Measurements from ENCODE around the gene PTPRF.

The PTPRF gene

GRCh38 chr1:43577655-43578542, 47.2 kb downstream of the PTPRF start:
- DNase-seq (ENCODE audit: low read depth in 2 of 2, low spot score in 1 of 2), result no peak

- DNase-seq (ENCODE audit: low read depth in 2 of 2, low spot score in 1 of 2), result no peak
Measured at GRCh38 chr1:43580039-43580438, 49.4 kb downstream of the PTPRF start.

- no peak for DNase-seq (ENCODE audit: low read depth in 2 of 2, low spot score in 1 of 2)
Measured at GRCh38 chr1:43582162-43582566, 51.5 kb downstream of the PTPRF start.

DNA sequence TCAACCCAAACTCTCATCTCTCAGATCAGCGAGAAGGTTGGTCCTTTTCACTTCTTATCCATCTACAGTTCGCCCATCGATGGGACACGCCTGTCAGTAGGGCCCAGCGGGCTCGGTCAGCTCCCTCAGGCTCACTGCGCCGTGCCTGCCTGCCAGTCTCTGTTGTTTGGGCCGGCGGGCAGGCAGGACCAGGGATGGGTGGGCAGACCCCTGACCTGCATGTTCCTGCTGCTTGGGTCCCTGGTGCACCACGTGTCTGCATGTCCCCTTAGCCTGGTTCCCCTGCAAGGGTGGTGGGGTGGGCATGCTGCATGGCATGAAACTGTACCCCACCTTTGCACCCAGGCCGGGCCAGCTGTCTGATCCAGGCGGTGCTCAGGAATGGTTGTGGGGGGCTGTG, 52.4 kb downstream of the PTPRF start:
- no peak for DNase-seq (ENCODE audit: low read depth in 2 of 2, low spot score in 1 of 2)

DNA sequence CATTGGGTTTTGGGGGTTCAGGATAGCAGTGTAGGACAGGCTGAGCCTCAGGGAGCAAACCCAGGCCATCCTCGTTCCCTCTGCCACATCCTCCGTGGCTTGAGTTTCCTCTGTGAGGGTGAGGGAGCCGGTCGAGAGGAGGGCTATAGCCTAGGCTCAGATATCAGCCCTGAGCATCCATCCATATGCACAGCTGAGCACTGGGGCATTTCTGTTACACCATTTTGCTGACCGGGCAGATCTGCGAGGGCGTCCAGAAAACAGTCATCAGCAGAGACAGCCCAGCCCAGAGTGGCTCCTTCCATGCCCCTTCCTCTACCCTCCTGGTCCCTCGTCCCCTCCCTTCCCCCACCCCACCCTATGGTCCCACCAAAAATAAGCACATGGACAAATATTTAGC, 53.5 kb downstream of the PTPRF start:
- DNase-seq (ENCODE audit: low read depth in 2 of 2, low spot score in 1 of 2), result no peak

DNA sequence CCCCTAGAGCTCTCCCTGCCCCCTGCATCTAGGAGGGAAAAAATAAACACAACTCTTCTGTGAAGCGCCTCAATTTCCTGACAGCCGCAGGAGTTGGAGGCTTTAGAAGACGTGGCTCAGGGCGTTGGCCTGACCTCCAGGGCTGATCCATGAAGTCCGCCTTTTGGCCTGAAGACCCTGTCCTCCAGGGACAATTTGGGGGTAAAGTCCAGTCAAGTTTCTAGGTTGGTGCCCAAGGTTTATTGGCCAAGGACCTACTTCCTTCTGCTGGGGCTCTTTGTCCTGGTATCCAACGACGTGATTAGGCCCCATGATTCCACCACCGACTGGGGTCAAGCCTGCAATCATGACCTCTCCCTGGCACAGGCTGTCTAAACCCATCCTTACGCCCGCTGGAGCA, 54.9 kb downstream of the PTPRF start:
- DNase-seq (ENCODE audit: low read depth in 2 of 2, low spot score in 1 of 2), result no peak

DNA sequence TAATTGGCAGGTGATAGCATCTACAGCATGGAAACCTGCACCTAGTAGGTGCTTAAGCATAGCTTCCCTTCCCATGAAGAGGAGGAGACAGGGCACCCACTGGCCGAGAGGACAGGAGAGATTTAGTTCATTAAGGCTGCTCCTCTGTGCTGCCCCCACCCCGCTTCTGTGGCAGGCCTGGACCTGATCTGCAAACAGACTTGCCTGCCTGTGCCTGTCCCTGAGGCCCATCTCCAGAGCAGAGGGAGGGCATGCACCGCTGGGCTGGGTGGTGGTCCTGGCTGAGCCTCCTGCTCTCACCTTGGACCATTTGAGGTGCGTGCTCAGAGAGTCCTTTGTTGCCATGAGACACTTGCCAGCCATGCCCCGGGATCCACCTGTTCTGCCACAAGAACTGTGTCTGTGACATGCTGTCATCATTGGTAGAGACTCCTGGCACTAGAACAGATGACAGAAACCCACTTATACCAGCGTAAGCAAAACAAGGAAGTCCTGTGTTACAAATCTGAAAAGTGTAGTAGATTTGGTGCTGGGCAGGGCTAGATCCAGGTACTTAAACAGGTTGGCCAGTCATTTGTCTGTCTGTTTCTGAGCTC, 55.6 kb downstream of the PTPRF start:
- DNase-seq (ENCODE audit: low read depth in 2 of 2, low spot score in 1 of 2), result no peak

GRCh38 chr1:43587001-43587400, 56.3 kb downstream of the PTPRF start:
- DNase-seq (ENCODE audit: low read depth in 2 of 2, low spot score in 1 of 2), result no peak

DNA sequence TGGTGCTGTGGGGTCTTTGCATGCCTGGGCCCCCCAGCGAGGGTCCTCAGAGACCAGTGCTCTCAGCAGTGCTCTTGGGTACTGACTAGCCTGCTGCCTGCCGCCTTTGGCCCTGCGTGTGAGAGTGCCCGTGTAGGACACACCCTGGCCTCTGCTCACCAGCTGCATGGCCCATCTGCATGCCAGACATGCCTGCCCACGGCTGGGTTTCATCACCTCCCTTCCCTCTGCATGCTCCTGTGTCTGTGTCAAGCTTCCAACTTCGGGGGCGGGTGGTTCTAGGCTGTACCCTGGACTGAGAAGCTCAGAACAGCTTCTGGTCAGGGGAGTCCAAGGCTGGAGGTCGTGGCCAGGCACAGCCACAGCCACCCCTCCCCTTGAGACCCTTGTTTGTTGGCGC, 56.9 kb downstream of the PTPRF start:
- no peak for DNase-seq (ENCODE audit: low read depth in 2 of 2, low spot score in 1 of 2)

GRCh38 chr1:43588592-43588991, 57.9 kb downstream of the PTPRF start:
- no peak for DNase-seq (ENCODE audit: low read depth in 2 of 2, low spot score in 1 of 2)

GRCh38 chr1:43590388-43590925, 59.8 kb downstream of the PTPRF start:
- no peak for DNase-seq (ENCODE audit: low read depth in 2 of 2, low spot score in 1 of 2)

GRCh38 chr1:43591181-43591580, 60.5 kb downstream of the PTPRF start:
- DNase-seq (ENCODE audit: low read depth in 2 of 2, low spot score in 1 of 2), result no peak

DNA sequence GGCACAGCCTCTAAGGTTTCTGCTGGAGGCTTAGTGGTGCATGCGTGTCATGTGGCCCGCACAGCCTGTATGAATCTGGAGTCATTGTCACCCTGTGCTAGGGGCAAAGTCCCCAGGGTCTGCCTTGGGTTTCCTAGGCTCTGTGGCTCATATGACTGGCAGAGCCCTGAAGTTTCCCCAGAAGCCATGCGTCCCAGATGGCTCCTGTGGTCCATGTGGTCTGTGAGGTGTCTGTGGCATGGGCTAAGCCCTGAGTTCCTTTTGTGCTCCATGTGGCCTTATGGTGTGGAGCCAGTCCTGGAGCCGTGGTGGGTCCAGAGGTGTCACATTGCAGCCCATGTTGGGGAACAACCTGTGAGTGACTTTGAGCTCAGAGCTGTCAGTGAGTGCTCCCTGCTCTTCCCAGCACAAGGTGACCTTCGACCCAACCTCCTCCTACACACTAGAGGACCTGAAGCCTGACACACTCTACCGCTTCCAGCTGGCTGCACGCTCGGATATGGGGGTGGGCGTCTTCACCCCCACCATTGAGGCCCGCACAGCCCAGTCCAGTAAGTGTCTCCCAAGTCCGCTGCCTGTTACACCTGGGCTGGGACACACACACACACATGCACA, 61.5 kb downstream of the PTPRF start:
- DNase-seq (ENCODE audit: low read depth in 2 of 2, low spot score in 1 of 2), result no peak

DNA sequence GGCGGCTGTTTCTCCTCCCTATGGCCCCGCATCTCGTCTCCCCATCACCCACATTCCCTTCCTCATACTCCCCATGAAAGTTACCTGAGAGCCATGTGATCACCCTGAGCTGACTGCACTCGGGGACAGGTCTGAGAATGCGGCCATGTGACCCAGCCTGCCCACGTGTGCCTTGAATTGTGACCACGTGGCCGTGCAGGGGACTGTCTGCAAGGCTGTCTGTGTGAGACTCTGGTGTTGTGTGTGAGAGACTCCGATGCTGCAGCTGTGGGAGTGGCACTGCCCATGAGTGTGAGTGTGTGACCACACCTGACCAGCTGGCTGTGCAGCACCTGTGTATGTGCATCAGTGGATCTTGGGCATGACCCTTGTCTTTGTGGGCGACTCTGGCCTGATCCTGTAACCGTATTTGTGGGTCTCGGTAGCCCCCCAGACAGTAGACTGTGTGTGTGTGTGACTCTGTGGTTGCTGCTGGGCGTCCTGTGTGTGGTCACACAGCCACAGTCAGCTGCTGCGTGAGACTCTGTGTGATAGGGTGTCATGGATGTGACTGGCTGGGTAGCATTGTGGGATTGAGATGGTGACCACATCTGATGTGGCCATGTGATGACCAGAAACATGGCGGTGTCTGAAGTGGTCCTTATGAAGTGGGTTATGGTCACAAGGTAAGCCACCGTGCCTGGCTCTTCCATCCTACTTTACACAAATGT, 62.4 kb downstream of the PTPRF start:
- no peak for DNase-seq (ENCODE audit: low read depth in 2 of 2, low spot score in 1 of 2)

DNA sequence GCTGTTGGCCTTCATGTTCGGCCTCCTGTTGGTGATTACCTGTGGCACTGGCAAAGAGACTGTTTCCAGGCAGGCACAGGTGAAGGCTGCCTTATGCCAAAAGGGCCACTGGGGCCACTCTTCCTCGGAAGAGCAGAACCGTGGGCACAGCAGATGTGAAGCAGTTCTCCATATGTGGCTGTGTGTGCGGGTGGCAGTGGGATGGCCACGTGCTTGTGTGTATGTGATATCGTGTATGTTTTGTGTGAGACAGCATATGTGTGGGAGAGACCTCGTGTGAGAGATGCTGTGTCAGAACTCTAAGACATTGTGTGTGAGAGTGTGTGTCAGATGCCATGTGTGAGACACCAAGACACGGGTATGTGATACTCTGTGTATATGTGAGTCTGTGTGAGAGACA, 65.9 kb downstream of the PTPRF start:
- no peak for DNase-seq (ENCODE audit: low read depth in 2 of 2, low spot score in 1 of 2)

GRCh38 chr1:43597028-43597427, 66.3 kb downstream of the PTPRF start:
- no peak for DNase-seq (ENCODE audit: low read depth in 2 of 2, low spot score in 1 of 2)

DNA sequence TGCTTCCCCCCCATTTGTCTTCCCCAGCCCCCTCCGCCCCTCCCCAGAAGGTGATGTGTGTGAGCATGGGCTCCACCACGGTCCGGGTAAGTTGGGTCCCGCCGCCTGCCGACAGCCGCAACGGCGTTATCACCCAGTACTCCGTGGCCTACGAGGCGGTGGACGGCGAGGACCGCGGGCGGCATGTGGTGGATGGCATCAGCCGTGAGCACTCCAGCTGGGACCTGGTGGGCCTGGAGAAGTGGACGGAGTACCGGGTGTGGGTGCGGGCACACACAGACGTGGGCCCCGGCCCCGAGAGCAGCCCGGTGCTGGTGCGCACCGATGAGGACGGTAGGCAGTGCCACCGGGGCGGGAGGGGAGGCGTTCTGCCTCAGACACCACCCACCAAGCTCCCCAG, 67.0 kb downstream of the PTPRF start:
- no peak for DNase-seq (ENCODE audit: low read depth in 2 of 2, low spot score in 1 of 2)

- DNase-seq (ENCODE audit: low read depth in 2 of 2, low spot score in 1 of 2), result no peak
Measured at GRCh38 chr1:43598622-43599021, 67.9 kb downstream of the PTPRF start.

DNA sequence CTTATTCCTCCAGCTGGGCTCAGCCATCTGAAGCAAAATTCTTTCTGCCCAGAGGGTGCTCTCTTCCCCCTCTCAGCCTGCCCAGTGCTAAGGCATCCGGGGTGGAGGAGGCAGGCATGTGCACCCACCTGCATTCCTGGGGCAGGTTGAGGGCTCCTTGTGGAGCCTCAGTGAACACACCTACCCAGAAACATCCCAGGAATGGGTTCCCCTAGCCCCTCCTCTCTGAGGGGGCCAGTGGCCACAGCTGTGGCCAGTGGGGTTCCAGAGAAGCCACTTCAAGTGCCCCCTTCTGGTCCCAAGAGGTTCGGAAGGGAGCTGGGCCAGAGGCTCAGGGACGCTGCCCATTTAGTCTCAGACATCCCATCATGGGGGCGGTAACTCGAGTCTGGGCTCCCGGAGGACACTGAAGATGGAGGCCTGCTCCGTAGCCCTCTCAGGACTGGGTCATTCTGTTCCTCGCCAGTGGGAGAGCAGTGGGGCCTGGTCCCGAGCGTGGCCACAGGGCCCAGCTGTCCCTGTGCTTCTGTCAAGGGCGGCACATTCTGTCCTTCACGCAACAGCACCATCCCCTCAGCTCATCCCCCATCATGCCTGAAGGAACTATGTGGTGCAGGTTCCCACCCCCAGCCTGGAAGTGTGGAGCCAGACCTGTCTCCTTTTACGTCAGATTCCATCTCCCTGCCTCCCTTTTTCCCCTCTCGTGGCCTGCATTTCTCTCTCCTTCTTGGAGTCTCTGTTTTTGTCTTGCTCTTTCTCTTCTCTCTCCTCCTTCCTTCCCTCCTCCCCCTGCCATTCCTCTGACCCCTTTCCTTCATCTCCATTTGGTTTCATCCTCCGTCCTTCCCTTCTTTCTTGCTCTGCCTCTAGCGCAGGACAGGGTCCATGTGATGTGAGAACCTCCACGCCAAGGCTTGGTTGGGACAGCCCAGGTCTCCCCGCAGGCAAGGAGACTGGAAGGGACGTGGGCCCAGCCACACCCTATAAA, 69.6 kb downstream of the PTPRF start:
- DNase-seq (ENCODE audit: low read depth in 2 of 2, low spot score in 1 of 2), result no peak

GRCh38 chr1:43602990-43603389, 72.3 kb downstream of the PTPRF start:
- no peak for DNase-seq (ENCODE audit: low read depth in 2 of 2, low spot score in 1 of 2)

Measured in stimulated activated CD8-positive, alpha-beta memory T cell treated with anti-CD3 and anti-CD28 coated beads, Interleukin-4, amount 100 ng/mL, for 1 hour (primary cell).